Muscle layer of duodenum (tissue), 2 donors: ENCODE data around the gene SSBP3.
A peak's percentile ranks its signal among the peaks of the same experiment; 100 is the strongest.

Source experiments
- H3K27ac ChIP-seq: one replicate; pipeline ENCODE4 v1.7.0; 2013; ENCODE audit warnings: mild to moderate bottlenecking, low read length
- H3K27me3 ChIP-seq: one replicate; pipeline ENCODE4 v1.7.0; 2013; ENCODE audit warnings: low read depth, mild to moderate bottlenecking, control low read depth, low read length
- H3K36me3 ChIP-seq, 2 donors: one replicate each; pipeline ENCODE4 v1.7.0; 2013; ENCODE audit warnings: low read length in 2 of 2, control low read depth in 1 of 2, mild to moderate bottlenecking in 1 of 2; ENCODE audit not compliant: insufficient read depth in 2 of 2, control insufficient read depth in 1 of 2
- H3K4me1 ChIP-seq, 2 donors: one replicate each; pipeline ENCODE4 v1.7.0; 2013; ENCODE audit warnings: low read length in 2 of 2, mild to moderate bottlenecking in 2 of 2, control low read depth in 1 of 2, moderate library complexity in 1 of 2; ENCODE audit not compliant: insufficient read depth in 2 of 2, control insufficient read depth in 1 of 2
- H3K4me3 ChIP-seq, 2 donors: one replicate each; pipeline ENCODE4 v1.7.0; 2013; ENCODE audit warnings: low read length in 2 of 2, low read depth in 1 of 2, mild to moderate bottlenecking in 1 of 2
- H3K9me3 ChIP-seq, 2 donors: one replicate each; pipeline ENCODE4 v1.7.0; 2013; ENCODE audit warnings: low read length in 2 of 2, control low read depth in 1 of 2, mild to moderate bottlenecking in 1 of 2; ENCODE audit not compliant: control insufficient read depth in 1 of 2
- donor health status: healthy.

The SSBP3 gene

GRCh38 chr1:54298284-54299033, 107.7 kb downstream of the SSBP3 start:
- H3K4me3 ChIP-seq = no peak overlapping the region
- peak overlapping the region; percentile 41 for H3K27ac ChIP-seq

GRCh38 chr1:54297596-54298283, 108.5 kb downstream of the SSBP3 start:
- Histone ChIP-seq H3K4me1 (peaks cover 21 to 52% of the 10 kb centered on the region in 2 donors), H3K36me3 (no peaks in the 10 kb centered on the region), H3K9me3 (no peaks in the 10 kb centered on the region), H3K4me3 (no peak overlapping the region), H3K27me3 (no peaks in the 10 kb centered on the region), H3K27ac (peak overlapping the region; percentile 41)

More at GRCh38 chr1:54298284-54299033, 107.7 kb downstream of the SSBP3 start:
- H3K4me1 ChIP-seq = peaks cover 21 to 55% of the 10 kb centered on the region in 2 donors
- no peaks in the 10 kb centered on the region for H3K27me3 ChIP-seq
- no peaks in the 10 kb centered on the region for H3K36me3 ChIP-seq
- H3K9me3 ChIP-seq = no peaks in the 10 kb centered on the region

GRCh38 chr1:54296666-54297065, 109.5 kb downstream of the SSBP3 start:
- Histone ChIP-seq H3K4me3 (no peak overlapping the region), H3K9me3 (no peaks in the 10 kb centered on the region), H3K27ac (no peak overlapping the region), H3K36me3 (no peaks in the 10 kb centered on the region), H3K4me1 (peaks cover 21 to 54% of the 10 kb centered on the region in 2 donors), H3K27me3 (no peaks in the 10 kb centered on the region)

GRCh38 chr1:54294887-54295286, 111.3 kb downstream of the SSBP3 start:
- Histone ChIP-seq H3K4me3 (no peak overlapping the region), H3K36me3 (no peaks in the 10 kb centered on the region), H3K27me3 (no peaks in the 10 kb centered on the region), H3K4me1 (peaks cover 23 to 68% of the 10 kb centered on the region in 2 donors), H3K27ac (no peak overlapping the region), H3K9me3 (no peaks in the 10 kb centered on the region)

GRCh38 chr1:54292002-54292911, 113.9 kb downstream of the SSBP3 start:
- H3K27ac ChIP-seq = no peak overlapping the region
- no peaks in the 10 kb centered on the region for H3K27me3 ChIP-seq
- no peaks in the 10 kb centered on the region for H3K36me3 ChIP-seq
- H3K4me1 ChIP-seq = peaks cover 21 to 67% of the 10 kb centered on the region in 2 donors
- no peaks in the 10 kb centered on the region for H3K9me3 ChIP-seq
- H3K4me3 ChIP-seq = no peak overlapping the region

- Histone ChIP-seq H3K4me3 (no peak overlapping the region), H3K9me3 (no peaks in the 10 kb centered on the region), H3K36me3 (no peaks in the 10 kb centered on the region), H3K27ac (peak overlapping the region; percentile 76), H3K27me3 (no peaks in the 10 kb centered on the region), H3K4me1 (peaks cover 29 to 67% of the 10 kb centered on the region in 2 donors)
Measured at GRCh38 chr1:54291276-54292001, 114.8 kb downstream of the SSBP3 start.

GRCh38 chr1:54290506-54291184, 115.5 kb downstream of the SSBP3 start:
- peaks cover 27 to 69% of the 10 kb centered on the region in 2 donors for H3K4me1 ChIP-seq
- no peaks in the 10 kb centered on the region for H3K27me3 ChIP-seq
- no peaks in the 10 kb centered on the region for H3K9me3 ChIP-seq
- no peak overlapping the region for H3K4me3 ChIP-seq
- no peaks in the 10 kb centered on the region for H3K36me3 ChIP-seq
- H3K27ac ChIP-seq = peak overlapping the region; percentile 76

- Histone ChIP-seq H3K36me3 (no peaks in the 10 kb centered on the region), H3K4me3 (no peak overlapping the region), H3K4me1 (peaks cover 27 to 62% of the 10 kb centered on the region in 2 donors), H3K27me3 (no peaks in the 10 kb centered on the region), H3K27ac (peak overlapping the region; percentile 76), H3K9me3 (no peaks in the 10 kb centered on the region)
Measured at GRCh38 chr1:54289712-54290233, 116.4 kb downstream of the SSBP3 start.

- Histone ChIP-seq H3K4me3 (no peak overlapping the region), H3K9me3 (no peaks in the 10 kb centered on the region), H3K27me3 (no peaks in the 10 kb centered on the region), H3K27ac (peak overlapping the region; percentile 64), H3K4me1 (peaks cover 27 to 67% of the 10 kb centered on the region in 2 donors), H3K36me3 (no peaks in the 10 kb centered on the region)
Measured at GRCh38 chr1:54287801-54288211, 118.4 kb downstream of the SSBP3 start.

GRCh38 chr1:54287176-54287650, 119.0 kb downstream of the SSBP3 start:
- Histone ChIP-seq H3K4me1 (peaks cover 27 to 73% of the 10 kb centered on the region in 2 donors), H3K27me3 (no peaks in the 10 kb centered on the region), H3K27ac (peak overlapping the region; percentile 64), H3K4me3 (no peak overlapping the region), H3K36me3 (no peaks in the 10 kb centered on the region), H3K9me3 (no peaks in the 10 kb centered on the region)
